ENCODE results near the gene NRCAM.

- TF ChIP-seq CTCF (IDR thresholded peaks at IDR 0.05) (no peak), POLR2A (IDR thresholded peaks at IDR 0.05) (no peak)
These were observed 233.9 kb downstream of the NRCAM start for GRCh38 chr7:108222236-108222892.
